Kidney (tissue), 14 donors: ENCODE measurements around the gene ITPR2. TPM values are rescaled to one million over a fixed set of nuclear protein-coding genes. Genes with fewer than 3 reads are reported as not detected.

Experiments
- DNase-seq, 5 donors: peaks; one replicate each; pipeline ENCODE4 v3.0.0-alpha.2; 2013 to 2020
- FAIRE-seq: peaks from 2 replicates; lab custom pipeline; 2012; peaks lifted over from hg19 to GRCh38; lab: Jason Lieb, UNC
- H3K27ac ChIP-seq, 2 donors: one replicate each; pipeline ENCODE4 v1.7.0; 2013; ENCODE audit warnings: low read depth in 2 of 2, low read length in 2 of 2, inconsistent platforms in 1 of 2
- H3K27me3 ChIP-seq: one replicate; pipeline ENCODE4 v1.7.1; 2013; ENCODE audit warnings: low read length, inconsistent platforms; ENCODE audit not compliant: control insufficient read depth, insufficient read depth
- H3K36me3 ChIP-seq, 3 donors: one replicate each; pipeline versions ENCODE4 v1.7.0 to v1.7.1; 2013; ENCODE audit warnings: low read length in 3 of 3, control low read depth in 1 of 3, inconsistent platforms in 1 of 3; ENCODE audit not compliant: insufficient read depth in 3 of 3, control insufficient read depth in 2 of 3
- H3K4me1 ChIP-seq, 3 donors: one replicate each; pipeline versions ENCODE4 v1.7.0 to v1.7.1; 2013; ENCODE audit warnings: low read length in 3 of 3, inconsistent platforms in 1 of 3, low read depth in 1 of 3; ENCODE audit not compliant: control insufficient read depth in 2 of 3, insufficient read depth in 2 of 3
- H3K4me3 ChIP-seq, 3 donors: one replicate each; pipeline versions ENCODE4 v1.7.0 to v1.8.1; 2013; ENCODE audit warnings: low read length in 3 of 3, control low read depth in 1 of 3, inconsistent platforms in 1 of 3
- H3K9ac ChIP-seq, 3 donors: one replicate each; pipeline versions ENCODE4 v1.7.0 to v1.7.1; 2013; ENCODE audit warnings: low read length in 3 of 3, control low read depth in 1 of 3, inconsistent platforms in 1 of 3
- H3K9me3 ChIP-seq, 3 donors: one replicate each; pipeline versions ENCODE4 v1.7.0 to v1.7.1; 2013; ENCODE audit warnings: low read length in 3 of 3, control low read depth in 1 of 3, inconsistent platforms in 1 of 3; ENCODE audit not compliant: control insufficient read depth in 2 of 3, insufficient read depth in 1 of 3
- intact Hi-C: fragments of 100-400 bp; cut with DNase I; formaldehyde crosslinking; loops from one replicate; pipeline ENCODE4 v1.11.1; 2022
- polyA plus RNA-seq: library from polyadenylated mRNA; stranded (reverse); fragments of 350-450 nt; fragmentation: Illumina TruSeq; extraction: RNeasy Lipid Tissue Mini Kit (QIAGEN cat#74804); gene quantifications from one replicate; pipeline ENCODE4 v1.2.3, GENCODE V29; 2014; ENCODE audit warnings: low read depth, low replicate concordance; ENCODE audit not compliant: insufficient read depth
- total RNA-seq: library from RNA; stranded (reverse); fragmentation: NEBNext Ultra II Directional; extraction: Animal tissue kit (Norgen Biotek cat#: 25700); gene quantifications from one replicate; pipeline ENCODE4 v1.2.1, GENCODE V29; 2021
- TF ChIP-seq, protein P1 (sequence below): IDR thresholded peaks from 3 replicates; pipeline ENCODE4 v1.5.1; 2012; ENCODE audit warnings: mild to moderate bottlenecking, moderate library complexity, borderline replicate concordance; ENCODE audit not compliant: insufficient read depth; ENCODE audit errors: extremely low read depth
- donor health status: control.
- donor health status: control.
- donor health status: control.
- donor health status: control.
- donor health status: control.
- donor health status: DM: yes; HTN: yes; CAD: no.
- donor health status: Normal renal cell carcinoma (clear cell type).

Gene ITPR2
- total and polyA plus RNA-seq, 2 donors from 2014 or later = 5.7 to 56.9 TPM

DNA sequence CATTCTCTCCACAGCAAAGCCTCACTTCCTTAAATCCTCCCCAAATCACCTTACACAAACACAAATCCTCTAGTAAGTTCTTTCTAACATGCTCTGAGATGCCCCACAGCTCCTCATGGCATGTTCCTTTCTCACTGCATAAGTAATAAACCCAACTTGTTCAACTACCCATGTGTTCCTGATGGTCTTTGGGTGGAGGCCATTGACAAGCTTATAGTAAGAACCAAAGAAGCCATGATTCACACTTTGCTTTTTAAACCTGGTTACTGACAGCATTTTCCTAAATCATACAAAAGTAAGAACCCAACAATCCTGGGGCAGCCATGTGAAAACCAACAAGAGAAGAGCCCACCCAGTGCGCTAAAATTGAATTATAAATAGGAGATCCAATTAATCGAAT, 138.6 kb downstream of the ITPR2 start:
- Histone ChIP-seq H3K9me3 (no peaks in the 10 kb centered on the region), H3K36me3 (peaks cover 0 to 11% (median 7%) of the 10 kb centered on the region in 3 donors), H3K9ac (no peak overlapping the region), H3K27ac (no peak overlapping the region), H3K27me3 (no peaks in the 10 kb centered on the region), H3K4me3 (no peak overlapping the region), H3K4me1 (no peaks in the 10 kb centered on the region)
- FAIRE-seq = no peak
- no peak for DNase-seq
- TF ChIP-seq, protein P1, sequence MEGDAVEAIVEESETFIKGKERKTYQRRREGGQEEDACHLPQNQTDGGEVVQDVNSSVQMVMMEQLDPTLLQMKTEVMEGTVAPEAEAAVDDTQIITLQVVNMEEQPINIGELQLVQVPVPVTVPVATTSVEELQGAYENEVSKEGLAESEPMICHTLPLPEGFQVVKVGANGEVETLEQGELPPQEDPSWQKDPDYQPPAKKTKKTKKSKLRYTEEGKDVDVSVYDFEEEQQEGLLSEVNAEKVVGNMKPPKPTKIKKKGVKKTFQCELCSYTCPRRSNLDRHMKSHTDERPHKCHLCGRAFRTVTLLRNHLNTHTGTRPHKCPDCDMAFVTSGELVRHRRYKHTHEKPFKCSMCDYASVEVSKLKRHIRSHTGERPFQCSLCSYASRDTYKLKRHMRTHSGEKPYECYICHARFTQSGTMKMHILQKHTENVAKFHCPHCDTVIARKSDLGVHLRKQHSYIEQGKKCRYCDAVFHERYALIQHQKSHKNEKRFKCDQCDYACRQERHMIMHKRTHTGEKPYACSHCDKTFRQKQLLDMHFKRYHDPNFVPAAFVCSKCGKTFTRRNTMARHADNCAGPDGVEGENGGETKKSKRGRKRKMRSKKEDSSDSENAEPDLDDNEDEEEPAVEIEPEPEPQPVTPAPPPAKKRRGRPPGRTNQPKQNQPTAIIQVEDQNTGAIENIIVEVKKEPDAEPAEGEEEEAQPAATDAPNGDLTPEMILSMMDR = no peak
- intact Hi-C loops = no loop called here

DNA sequence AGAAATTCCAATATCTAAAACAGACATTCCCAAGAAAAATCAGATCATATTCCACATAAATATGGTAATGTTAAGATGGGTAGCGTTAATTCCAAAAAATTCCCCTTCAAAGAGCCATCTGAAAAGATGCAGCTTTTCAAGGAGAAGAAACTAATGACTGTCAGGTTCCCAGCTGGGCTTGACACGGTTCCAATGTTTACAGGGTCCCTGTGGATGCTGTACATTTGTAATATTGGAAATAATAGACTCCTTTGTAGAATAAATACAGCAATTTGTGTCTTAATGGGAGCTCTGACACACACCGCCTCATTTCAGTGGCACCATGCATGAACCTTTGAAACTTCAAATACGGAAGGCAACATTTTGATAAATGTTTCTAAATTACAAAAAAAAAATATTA, 140.6 kb downstream of the ITPR2 start:
- H3K4me3 ChIP-seq = no peak overlapping the region
- H3K9ac ChIP-seq = no peak overlapping the region
- no peak overlapping the region for H3K27ac ChIP-seq
- H3K36me3 ChIP-seq = peaks cover 0 to 11% (median 7%) of the 10 kb centered on the region in 3 donors
- DNase-seq (no peak), FAIRE-seq (no peak)
- no peaks in the 10 kb centered on the region for H3K27me3 ChIP-seq
- TF ChIP-seq, protein P1 = no peak
- H3K4me1 ChIP-seq = no peaks in the 10 kb centered on the region
- intact Hi-C loops = no loop called here
- H3K9me3 ChIP-seq = no peaks in the 10 kb centered on the region

DNA sequence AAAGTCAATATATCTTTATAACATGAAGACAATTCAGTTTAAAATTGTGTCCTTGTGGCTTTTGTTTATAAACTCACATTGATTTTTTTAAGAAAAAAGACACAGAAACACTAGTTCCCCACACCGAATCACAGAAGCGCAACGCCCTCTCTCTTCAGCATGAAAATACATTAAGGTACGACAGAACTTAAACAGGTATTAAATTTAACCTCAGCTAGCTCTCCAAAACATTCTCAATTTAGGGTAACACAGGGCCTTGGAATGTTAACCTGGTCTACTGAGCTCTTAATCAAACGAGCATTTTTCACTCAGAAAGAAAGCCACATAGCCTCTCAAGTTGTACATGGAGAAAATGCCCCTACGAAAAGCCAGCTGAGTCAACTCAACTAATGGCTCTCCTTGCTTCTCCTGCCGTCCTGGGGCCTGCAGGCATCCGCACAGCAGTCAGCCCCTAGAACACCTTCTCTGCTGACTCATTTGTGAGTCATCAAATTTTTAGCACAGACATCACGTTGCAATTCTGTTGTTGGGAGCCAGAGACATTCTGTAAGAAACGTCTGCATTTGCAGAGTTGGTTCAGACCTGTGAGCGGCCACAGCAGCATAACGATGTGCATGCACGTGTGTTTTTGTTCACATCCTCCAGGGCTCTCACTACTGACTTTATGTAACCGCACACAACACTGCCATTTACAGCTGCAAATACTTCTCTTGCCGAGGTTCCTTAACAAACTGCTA, 141.6 kb downstream of the ITPR2 start:
- no peak for FAIRE-seq
- H3K9ac ChIP-seq = no peak overlapping the region

More for the DNA sequence above, 141.6 kb downstream of the ITPR2 start:
- intact Hi-C loops = no loop called here
- Histone ChIP-seq H3K4me1 (no peaks in the 10 kb centered on the region), H3K27ac (no peak overlapping the region), H3K4me3 (no peak overlapping the region), H3K9me3 (no peaks in the 10 kb centered on the region), H3K27me3 (no peaks in the 10 kb centered on the region), H3K36me3 (peaks cover 0 to 16% (median 7%) of the 10 kb centered on the region in 3 donors)
- DNase-seq = peak in 4 of 5 donors; percentile 34 to 67 (median 52)
- TF ChIP-seq, protein P1 = no peak
